K562 (cell line): ENCODE measurements around the gene AQP5. TPM values are rescaled to one million over a fixed set of nuclear protein-coding genes. Genes with fewer than 3 reads are reported as not detected.

ENCODE experiments used
- ATAC-seq: fragments of 200-7000 bp; cut with Tn5 transposase; 3 replicates; pipeline ENCODE4 v1.9.1; 2020; ENCODE audit warnings: moderate library complexity
- BruUV-seq: library from RNA; stranded (reverse); fragments of 400-500 nt; replicated peaks from 2 replicates; lab custom pipeline; 2021; lab: Mats Ljungman, UMichigan
- CTCF ChIA-PET: fragments of 300-600 bp; formaldehyde crosslinking; extraction: SDS; loops from one replicate; lab custom pipeline; 2021; ENCODE audit warnings: low intra/inter-chr PET ratio; lab: Yijun Ruan, JAX
- POLR2A ChIA-PET: fragments of 300-600, 350-650 bp; sonication (Branson Sonifier 250); formaldehyde crosslinking; extraction: SDS; loops from one replicate; lab custom pipeline; 2021; ENCODE audit warnings: antibody characterized with exemption, inconsistent platforms; lab: Yijun Ruan, JAX
- DNase-seq, 4 experiments: peaks; one replicate each; pipeline versions ENCODE4 v3.0.0 to v3.0.0-alpha.2; 2011 to 2018; ENCODE audit warnings: low spot score in 3 of 4, mixed read lengths in 3 of 4; ENCODE audit errors: extremely low read depth in 1 of 4
- FAIRE-seq: peaks from 2 replicates; lab custom pipeline; 2011; peaks lifted over from hg19 to GRCh38; lab: Jason Lieb, UNC
- H2AFZ ChIP-seq: 2 replicates; pipeline ENCODE4 v1.6.0; 2011; ENCODE audit warnings: low read depth, low read length, control low read depth, inconsistent platforms
- H3K27ac ChIP-seq: fragments of 200-600 bp; 3 replicates; pipeline ENCODE4 v1.8.0; 2011; ENCODE audit warnings: low read depth, mild to moderate bottlenecking, control low read depth, inconsistent platforms, low read length, moderate library complexity, mixed read lengths; ENCODE audit errors: extremely low read depth
- H3K27me3 ChIP-seq, 2 experiments: fragments of 300-600 bp in 1 of 2; 2 replicates in 1 of 2; 3 replicates in 1 of 2; pipeline versions ENCODE4 v1.6.0 to v1.8.0; 2011; ENCODE audit warnings: inconsistent platforms in 2 of 2, low read length in 2 of 2, mild to moderate bottlenecking in 1 of 2, mixed read lengths in 1 of 2, moderate library complexity in 1 of 2; ENCODE audit not compliant: control insufficient read depth in 2 of 2, insufficient read depth in 2 of 2
- H3K36me3 ChIP-seq: fragments of 300-600 bp; 3 replicates; pipeline ENCODE4 v1.8.0; 2011; ENCODE audit warnings: mild to moderate bottlenecking, low read length, inconsistent platforms; ENCODE audit not compliant: control insufficient read depth, insufficient read depth
- H3K4me1 ChIP-seq, 2 experiments: fragments of 200-600 bp in 1 of 2; replicated peaks in 1 of 2; 2 replicates in 1 of 2; 3 replicates in 1 of 2; pipeline versions ENCODE4 v1.5.1 to v1.8.0; 2011; ENCODE audit warnings: inconsistent platforms in 2 of 2, low read length in 2 of 2, mild to moderate bottlenecking in 1 of 2, mixed read lengths in 1 of 2, moderate library complexity in 1 of 2; ENCODE audit not compliant: control insufficient read depth in 2 of 2, insufficient read depth in 2 of 2
- H3K4me2 ChIP-seq: 2 replicates; pipeline ENCODE4 v1.6.1; 2011; ENCODE audit warnings: low read length, control low read depth, inconsistent platforms, mixed read lengths; ENCODE audit not compliant: insufficient read depth
- H3K4me3 ChIP-seq: fragments of 200-600 bp; sonication (generic), shearing (Covaris generic); 2 replicates; pipeline ENCODE4 v1.5.1; 2016; ENCODE audit warnings: control low read depth, inconsistent platforms
- H3K79me2 ChIP-seq: fragments of 200-600 bp; 3 replicates; pipeline ENCODE4 v1.8.0; 2011; ENCODE audit warnings: low read length, inconsistent platforms; ENCODE audit not compliant: control insufficient read depth, insufficient read depth
- H3K9ac ChIP-seq, 2 experiments: 2 replicates each; pipeline versions ENCODE4 v1.6.0 to v1.6.1; 2011; ENCODE audit warnings: low read depth in 2 of 2, low read length in 2 of 2, control low read depth in 1 of 2, inconsistent platforms in 1 of 2, mild to moderate bottlenecking in 1 of 2, mixed read lengths in 1 of 2; ENCODE audit not compliant: insufficient read depth in 1 of 2
- H3K9me1 ChIP-seq: one replicate; pipeline ENCODE4 v1.6.0; 2011; ENCODE audit warnings: inconsistent platforms, mild to moderate bottlenecking, low read length, moderate library complexity; ENCODE audit not compliant: control insufficient read depth, insufficient read depth
- H3K9me3 ChIP-seq: replicated peaks from 2 replicates; pipeline ENCODE4 v1.5.1; 2011; ENCODE audit warnings: low read depth, low read length, inconsistent platforms; ENCODE audit not compliant: control insufficient read depth, insufficient read depth
- H4K20me1 ChIP-seq: replicated peaks from 2 replicates; pipeline ENCODE4 v1.6.1; 2011; ENCODE audit warnings: low read length, inconsistent platforms, mixed read lengths; ENCODE audit not compliant: control insufficient read depth, insufficient read depth
- CC2D1A ChIP-seq: fragments of 450-650 bp; IDR thresholded peaks from 2 replicates; pipeline ENCODE4 v1.6.1; 2017; ENCODE audit warnings: mild to moderate bottlenecking
- ESRRA ChIP-seq: fragments of 450-650 bp; IDR thresholded peaks from 2 replicates; pipeline ENCODE4 v1.6.1; 2014; ENCODE audit warnings: low read depth, mild to moderate bottlenecking, moderate library complexity, borderline replicate concordance
- ETV1 ChIP-seq: fragments of 450-650 bp; conservative IDR thresholded peaks from 2 replicates; pipeline ENCODE4 v1.6.1; 2016; ENCODE audit warnings: missing genetic modification characterization, control low read depth, low read depth, missing compliant biosample characterization
- HNRNPH1 ChIP-seq: fragments of 200-400 bp; formaldehyde crosslinking; optimal IDR thresholded peaks from 2 replicates; pipeline ENCODE3; 2017; ENCODE audit warnings: low read depth, mild to moderate bottlenecking, low read length, moderate library complexity
- KLF6 ChIP-seq: fragments of 250-450 bp; sonication (Bioruptor Pico); IDR thresholded peaks from 2 replicates; pipeline ENCODE4 v1.4.0; 2020; ENCODE audit warnings: mild to moderate bottlenecking, moderate library complexity, borderline replicate concordance
- NFRKB ChIP-seq: fragments of 450-650 bp; IDR thresholded peaks from 2 replicates; pipeline ENCODE4 v1.6.1; 2016; ENCODE audit warnings: low read depth
- NR2C1 ChIP-seq, 2 experiments: fragments of 450-650 bp; IDR thresholded peaks; 2 replicates each; pipeline ENCODE4 v1.6.1; 2017; ENCODE audit warnings: mild to moderate bottlenecking in 2 of 2, antibody characterized with exemption in 1 of 2, inconsistent platforms in 1 of 2, missing compliant biosample characterization in 1 of 2, missing genetic modification characterization in 1 of 2
- PHB2 ChIP-seq: fragments of 450-650 bp; IDR thresholded peaks from 2 replicates; pipeline ENCODE4 v1.6.1; 2017; ENCODE audit warnings: low read depth
- POLR2A ChIP-seq: fragments of 450-650 bp; conservative IDR thresholded peaks from 2 replicates; pipeline ENCODE4 v1.6.1; 2016
- RB1 ChIP-seq: fragments of 450-650 bp; IDR thresholded peaks from 2 replicates; pipeline ENCODE4 v1.6.1; 2017; ENCODE audit warnings: low read depth, mild to moderate bottlenecking
- SETDB1 ChIP-seq: IDR thresholded peaks from one replicate; pipeline ENCODE4 v1.6.1; 2012; ENCODE audit warnings: low read length, control low read depth, inconsistent platforms
- ZNF146 ChIP-seq: IDR thresholded peaks from one replicate; pipeline ENCODE4 v1.6.1; 2018; ENCODE audit warnings: missing compliant biosample characterization; ENCODE audit not compliant: unreplicated experiment
- ZNF408 ChIP-seq: fragments of 250-450 bp; sonication (Bioruptor Pico); IDR thresholded peaks from 2 replicates; pipeline ENCODE4 v1.4.0; 2020; ENCODE audit warnings: low read depth, mild to moderate bottlenecking, moderate library complexity
- WGBS: fragments of 100-300 bp; shearing (Covaris generic); methylation state at CpG from one replicate; pipeline ENCODE4 v1.1.6; 2016; ENCODE audit warnings: low coverage, mixed read lengths; ENCODE audit not compliant: insufficient coverage; ENCODE audit errors: missing lambda C conversion rate; 5-methylcytosine and 5-hydroxymethylcytosine counted together
- in situ Hi-C: fragments of 300-500 bp; cut with MboI; formaldehyde crosslinking; loops from 4 replicates; pipeline ENCODE4 v1.15.0; 2018; ENCODE audit warnings: inconsistent platforms, mixed read lengths
- intact Hi-C: fragments of 100-400 bp; cut with micrococcal nuclease; formaldehyde crosslinking; loops from 2 replicates; pipeline ENCODE4 v1.14.2; 2022
- polyA plus RNA-seq, 8 experiments: library from polyadenylated mRNA; depleted of rRNA in 4 of 8; stranded (reverse) in 5 of 8; unstranded in 3 of 8; fragments of >200 nt; fragmentation: Nextera tagmentation in 2 of 8; fragmentation: Illumina TruSeq in 1 of 8; extraction: Ambion mirVana in 2 of 8; extraction: Trizol in 1 of 8; gene quantifications; 2 replicates each; pipeline versions ENCODE4 v1.2.1 to v1.2.3, GENCODE V29; 2011 to 2014; ENCODE audit warnings: inconsistent platforms in 1 of 8, missing spikeins in 1 of 8
- total RNA-seq, 7 experiments: library from RNA; depleted of rRNA in 6 of 7; stranded (reverse); fragments of >200 nt in 6 of 7; fragmentation: Illumina TruSeq in 2 of 7; extraction: Trizol in 2 of 7; gene quantifications; 2 replicates each; pipeline versions ENCODE4 v1.2.1 to v1.2.3, GENCODE V29; 2011 to 2021; ENCODE audit warnings: low replicate concordance in 1 of 7
- TF ChIP-seq, protein P1 (sequence below): fragments of 450-650 bp; IDR thresholded peaks from 2 replicates; pipeline ENCODE4 v1.6.1; 2016; ENCODE audit warnings: antibody characterized with exemption

The AQP5 gene
- total and polyA plus RNA-seq, 9 of the 15 experiments (the other 6 are each of a cell fraction or from before 2014, with no cell fraction given) = not detected

DNA sequence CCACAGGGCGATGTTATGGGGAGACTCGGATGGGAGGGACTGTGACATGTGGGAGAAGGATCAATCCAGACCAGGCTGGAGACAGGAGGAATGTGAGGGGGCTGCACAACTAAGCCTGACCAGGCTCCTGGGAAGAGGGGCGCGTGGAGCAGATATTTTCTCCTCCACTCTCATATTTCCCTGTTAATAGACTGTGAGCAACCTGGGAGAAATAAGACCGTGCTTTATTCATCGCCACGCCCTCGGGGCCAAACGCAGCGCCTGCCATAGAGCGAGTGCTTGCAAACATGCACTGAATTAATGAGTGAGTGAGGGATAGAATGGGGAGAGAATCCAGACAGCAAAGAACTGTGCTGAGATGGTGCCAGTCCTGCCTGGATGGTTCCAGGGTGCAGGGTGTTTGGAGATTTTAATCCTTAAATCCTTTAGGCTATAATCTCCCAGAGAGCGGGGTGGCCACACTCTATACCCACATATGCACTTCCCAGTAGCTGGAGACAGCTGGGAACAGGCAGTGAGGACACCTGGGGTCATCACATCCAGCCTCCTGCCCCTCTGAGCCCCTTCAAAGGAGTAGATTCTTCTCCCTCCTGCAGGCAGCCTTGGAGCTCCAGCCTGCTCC, 44.4 kb upstream of the AQP5 start:
- Histone ChIP-seq H3K9me1 (no peaks in the 10 kb centered on the region), H3K79me2 (no peaks in the 10 kb centered on the region), H3K27me3 (peaks cover 5 to 29% of the 10 kb centered on the region in 2 experiments), H3K4me1 (peaks cover 7 to 10% of the 10 kb centered on the region in 2 experiments; a peak in 4 of 5 replicates), H2AFZ (no peak overlapping the region), H3K4me3 (no peak overlapping the region), H3K27ac (no peak overlapping the region), H3K9me3 (no peaks in the 10 kb centered on the region), H3K4me2 (no peak overlapping the region)
- CTCF ChIA-PET = no interaction called here
- no TSS peak for BruUV-seq
- DNase-seq (no peak), FAIRE-seq (no peak)
- intact Hi-C loops = no loop called here
- POLR2A ChIA-PET = interaction anchor here (0.6 to 1.6 kb wide), 3 partner anchors 10 to 91 kb away, joined by 3 to 6 read pairs (median 3); no protein-coding TSS in a partner anchor
- TF ChIP-seq ZNF146 (CRISPR knock-in tag) (no peak), KLF6 (no peak), NR2C1 (IDR thresholded peaks at IDR 0.05) (no peak), NR2C1 (tag; IDR thresholded peaks at IDR 0.05) (no peak), POLR2A (no peak), CC2D1A (no peak), NFRKB (no peak), ETV1 (no peak), SETDB1 (no peak), HNRNPH1 (no peak), ESRRA (no peak), ZNF408 (CRISPR knock-in tag) (no peak), PHB2 (no peak), RB1 (no peak)
- TF ChIP-seq, protein P1, sequence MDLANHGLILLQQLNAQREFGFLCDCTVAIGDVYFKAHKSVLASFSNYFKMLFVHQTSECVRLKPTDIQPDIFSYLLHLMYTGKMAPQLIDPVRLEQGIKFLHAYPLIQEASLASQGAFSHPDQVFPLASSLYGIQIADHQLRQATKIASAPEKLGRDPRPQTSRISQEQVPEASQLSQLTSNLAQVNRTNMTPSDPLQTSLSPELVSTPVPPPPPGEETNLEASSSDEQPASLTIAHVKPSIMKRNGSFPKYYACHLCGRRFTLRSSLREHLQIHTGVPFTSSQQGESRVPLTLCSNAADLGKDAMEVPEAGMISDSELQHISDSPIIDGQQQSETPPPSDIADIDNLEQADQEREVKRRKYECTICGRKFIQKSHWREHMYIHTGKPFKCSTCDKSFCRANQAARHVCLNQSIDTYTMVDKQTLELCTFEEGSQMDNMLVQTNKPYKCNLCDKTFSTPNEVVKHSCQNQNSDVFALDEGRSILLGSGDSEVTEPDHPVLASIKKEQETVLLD = no peak
- TF ChIP-seq, all 486 proteins: peak for 0
- no peaks in the 10 kb centered on the region for H4K20me1 ChIP-seq
- H3K9ac ChIP-seq = no peak overlapping the region
- WGBS = 24% methylated on average over 12 of the region's 12 CpGs
- ATAC-seq = no peak
- in situ Hi-C loops = no loop called here
- H3K36me3 ChIP-seq = no peaks in the 10 kb centered on the region
